Progenitor cell of endocrine pancreas (in vitro differentiated cells): ENCODE measurements around the gene BCL3. TPM values are rescaled to one million over a fixed set of nuclear protein-coding genes. Genes with fewer than 3 reads are reported as not detected.
A peak's percentile ranks its signal among the peaks of the same experiment; 100 is the strongest.

Experiments used
- DNase-seq: peaks from one replicate; pipeline ENCODE4 v3.0.0; 2021; ENCODE audit warnings: low spot score; ENCODE audit not compliant: unreplicated experiment
- H3K27ac Mint-ChIP-seq: 2 replicates; pipeline ENCODE4 v1.8.0; 2021; ENCODE audit warnings: mild to moderate bottlenecking, moderate library complexity, mixed read lengths
- H3K27me3 Mint-ChIP-seq: 2 replicates; pipeline ENCODE4 v1.8.0; 2021; ENCODE audit warnings: mixed read lengths
- H3K36me3 Mint-ChIP-seq: 2 replicates; pipeline ENCODE4 v1.8.0; 2022; ENCODE audit warnings: mixed read lengths; ENCODE audit not compliant: insufficient read depth
- H3K4me1 Mint-ChIP-seq: 2 replicates; pipeline ENCODE4 v1.8.0; 2021; ENCODE audit warnings: low read depth, mixed read lengths
- H3K4me3 Mint-ChIP-seq: 2 replicates; pipeline ENCODE4 v1.8.0; 2021; ENCODE audit warnings: low read depth, mild to moderate bottlenecking, moderate library complexity, mixed read lengths
- H3K9me3 Mint-ChIP-seq: 2 replicates; pipeline ENCODE4 v1.8.0; 2021; ENCODE audit warnings: low read depth, mixed read lengths
- total RNA-seq: library from RNA; stranded (reverse); gene quantifications from 2 replicates; pipeline ENCODE4 v1.2.1, GENCODE V29; 2021
- TF ChIP-seq, protein P1 (sequence below): fragments of 200-600 bp; sonication (generic); IDR thresholded peaks from one replicate; pipeline ENCODE4 v1.5.0; 2021; ENCODE audit warnings: antibody characterized with exemption, mild to moderate bottlenecking; ENCODE audit not compliant: unreplicated experiment

The BCL3 gene
- total RNA-seq, 1 donor from 2014 or later, result 3.8 TPM

DNA sequence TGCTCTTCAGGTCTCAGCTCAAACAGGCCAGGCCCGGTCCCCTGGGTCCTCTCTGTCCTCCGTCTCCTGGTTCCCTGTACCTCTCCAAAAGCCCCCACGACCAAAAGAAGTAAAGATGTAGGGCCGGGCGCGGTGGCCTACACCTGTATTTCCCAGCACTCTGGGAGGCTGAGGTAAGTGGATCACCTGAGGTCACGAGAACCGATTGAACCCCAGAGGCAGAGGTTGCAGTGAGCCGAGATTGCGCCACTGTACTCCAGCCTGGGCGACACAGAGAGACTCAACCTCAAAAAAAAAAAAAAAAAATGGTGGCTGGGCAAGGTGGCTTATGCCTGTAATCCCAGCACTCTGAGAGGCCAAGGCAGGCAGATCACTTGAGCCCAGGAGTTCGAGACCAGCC, 22.0 kb upstream of the BCL3 start:
- H3K27ac Mint-ChIP-seq, result no peak overlapping the region
- H3K4me1 Mint-ChIP-seq, result peaks cover 4% of the 10 kb centered on the region
- TF ChIP-seq, protein P1, sequence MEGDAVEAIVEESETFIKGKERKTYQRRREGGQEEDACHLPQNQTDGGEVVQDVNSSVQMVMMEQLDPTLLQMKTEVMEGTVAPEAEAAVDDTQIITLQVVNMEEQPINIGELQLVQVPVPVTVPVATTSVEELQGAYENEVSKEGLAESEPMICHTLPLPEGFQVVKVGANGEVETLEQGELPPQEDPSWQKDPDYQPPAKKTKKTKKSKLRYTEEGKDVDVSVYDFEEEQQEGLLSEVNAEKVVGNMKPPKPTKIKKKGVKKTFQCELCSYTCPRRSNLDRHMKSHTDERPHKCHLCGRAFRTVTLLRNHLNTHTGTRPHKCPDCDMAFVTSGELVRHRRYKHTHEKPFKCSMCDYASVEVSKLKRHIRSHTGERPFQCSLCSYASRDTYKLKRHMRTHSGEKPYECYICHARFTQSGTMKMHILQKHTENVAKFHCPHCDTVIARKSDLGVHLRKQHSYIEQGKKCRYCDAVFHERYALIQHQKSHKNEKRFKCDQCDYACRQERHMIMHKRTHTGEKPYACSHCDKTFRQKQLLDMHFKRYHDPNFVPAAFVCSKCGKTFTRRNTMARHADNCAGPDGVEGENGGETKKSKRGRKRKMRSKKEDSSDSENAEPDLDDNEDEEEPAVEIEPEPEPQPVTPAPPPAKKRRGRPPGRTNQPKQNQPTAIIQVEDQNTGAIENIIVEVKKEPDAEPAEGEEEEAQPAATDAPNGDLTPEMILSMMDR, result no peak
- H3K9me3 Mint-ChIP-seq, result no peaks in the 10 kb centered on the region
- no peak for DNase-seq
- no peaks in the 10 kb centered on the region for H3K36me3 Mint-ChIP-seq
- no peak overlapping the region for H3K4me3 Mint-ChIP-seq
- H3K27me3 Mint-ChIP-seq, result no peaks in the 10 kb centered on the region

DNA sequence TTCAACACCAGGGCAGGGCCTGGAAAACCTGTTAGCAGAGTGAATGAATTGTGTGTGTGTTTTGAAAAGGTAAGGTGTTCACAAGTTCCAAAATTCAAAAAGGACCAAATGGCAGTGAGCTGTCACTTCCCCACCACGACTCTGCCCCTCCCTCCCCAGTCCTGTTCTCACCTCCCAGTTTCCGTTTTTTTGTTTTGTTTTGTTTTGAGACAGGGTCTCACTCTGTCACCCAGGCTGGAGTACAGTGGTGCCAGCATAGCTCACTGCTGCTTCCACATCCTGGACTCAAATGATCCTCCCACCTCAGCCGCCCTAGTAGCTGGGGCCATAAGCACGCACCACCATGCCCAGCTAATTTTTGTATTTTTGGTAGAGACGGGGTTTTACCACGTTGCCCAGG, 20.3 kb upstream of the BCL3 start:
- Mint-ChIP-seq H3K27ac (peak overlapping the region; percentile 41), H3K27me3 (peaks cover 2% of the 10 kb centered on the region), H3K4me1 (peaks cover 4% of the 10 kb centered on the region), H3K36me3 (no peaks in the 10 kb centered on the region), H3K4me3 (no peak overlapping the region), H3K9me3 (no peaks in the 10 kb centered on the region)
- TF ChIP-seq, protein P1, result no peak
- DNase-seq, result no peak

DNA sequence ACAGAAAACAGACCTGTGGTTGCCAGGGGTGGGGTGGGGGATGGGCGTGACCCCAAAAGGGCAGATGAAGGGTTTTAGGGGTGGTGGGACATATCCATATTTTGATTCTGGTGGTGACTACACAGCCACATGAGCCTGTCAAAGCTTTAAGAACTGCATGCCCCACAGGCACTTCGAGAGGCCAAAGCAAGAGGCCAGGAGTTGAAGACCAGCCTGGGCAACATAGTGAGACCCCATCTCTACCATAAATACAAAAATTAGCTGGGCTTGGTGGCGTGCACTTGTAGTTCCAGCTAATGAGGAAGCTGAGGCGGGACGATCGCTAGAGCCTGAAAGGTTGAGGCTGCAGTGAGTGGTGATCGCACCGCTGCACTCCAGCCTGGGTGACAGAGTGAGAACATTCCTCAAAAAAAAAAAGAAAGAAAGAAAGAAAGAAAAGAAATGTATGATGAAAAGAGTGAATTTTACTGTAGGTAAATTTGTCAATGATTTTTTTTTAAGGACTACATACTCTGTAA, 18.9 kb upstream of the BCL3 start:
- no peaks in the 10 kb centered on the region for H3K36me3 Mint-ChIP-seq
- no peaks in the 10 kb centered on the region for H3K9me3 Mint-ChIP-seq
- no peak for DNase-seq
- H3K4me3 Mint-ChIP-seq, result no peak overlapping the region
- peaks cover 2% of the 10 kb centered on the region for H3K4me1 Mint-ChIP-seq
- H3K27ac Mint-ChIP-seq, result no peak overlapping the region
- H3K27me3 Mint-ChIP-seq, result peaks cover 3% of the 10 kb centered on the region
- TF ChIP-seq, protein P1, result no peak

DNA sequence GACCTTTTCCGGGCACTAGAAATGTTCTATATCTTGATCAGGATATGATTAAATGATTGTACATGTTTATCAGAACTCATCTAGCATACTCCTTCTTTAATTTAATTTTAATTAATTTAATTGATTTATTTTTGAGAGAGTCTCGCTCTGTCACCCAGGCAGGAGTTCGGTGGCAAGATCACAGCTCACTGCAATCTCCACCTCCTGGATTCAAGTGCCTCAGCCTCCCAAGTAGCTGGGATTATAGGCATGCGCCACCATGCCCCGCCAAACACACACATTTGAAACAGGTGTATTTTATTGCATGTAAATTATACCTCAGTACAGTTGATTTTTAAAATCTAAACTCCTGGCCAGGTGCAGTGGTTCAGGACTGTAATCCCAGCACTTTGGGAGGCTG, 17.4 kb upstream of the BCL3 start:
- no peaks in the 10 kb centered on the region for H3K4me1 Mint-ChIP-seq
- H3K27me3 Mint-ChIP-seq, result peaks cover 8% of the 10 kb centered on the region
- no peaks in the 10 kb centered on the region for H3K9me3 Mint-ChIP-seq
- H3K4me3 Mint-ChIP-seq, result no peak overlapping the region
- no peak for DNase-seq
- no peaks in the 10 kb centered on the region for H3K36me3 Mint-ChIP-seq
- TF ChIP-seq, protein P1, result no peak
- H3K27ac Mint-ChIP-seq, result no peak overlapping the region

DNA sequence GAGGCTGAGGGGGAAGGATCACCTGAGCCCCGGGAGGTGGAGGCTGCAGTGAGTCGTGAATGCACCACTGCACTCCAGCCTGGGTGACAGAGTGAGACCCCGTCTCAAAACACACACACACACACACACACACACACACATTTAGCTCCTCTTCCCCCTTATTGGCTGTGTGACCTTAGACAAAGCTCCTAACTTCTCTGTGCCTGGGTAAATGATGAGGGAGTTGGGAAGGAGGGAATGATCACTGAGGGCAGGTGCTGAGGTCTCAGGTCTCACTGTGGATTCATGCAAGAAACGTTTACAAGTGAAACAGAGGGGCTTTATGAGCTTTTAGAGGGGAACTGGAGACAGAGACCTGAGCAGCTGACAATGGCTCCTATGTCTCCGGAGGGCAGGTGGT, 16.9 kb upstream of the BCL3 start:
- no peaks in the 10 kb centered on the region for H3K36me3 Mint-ChIP-seq
- no peak for DNase-seq
- peaks cover 8% of the 10 kb centered on the region for H3K27me3 Mint-ChIP-seq
- TF ChIP-seq, protein P1, result no peak
- no peaks in the 10 kb centered on the region for H3K9me3 Mint-ChIP-seq
- H3K4me1 Mint-ChIP-seq, result no peaks in the 10 kb centered on the region
- no peak overlapping the region for H3K27ac Mint-ChIP-seq
- no peak overlapping the region for H3K4me3 Mint-ChIP-seq
